ENCODE measurements around the gene RFFL.
"Not testable (repeated sequence)": the region's sequence is repeated elsewhere in the genome, so short reads cannot be mapped to it uniquely, and the experiment has no call there.

RFFL gene, protein sequence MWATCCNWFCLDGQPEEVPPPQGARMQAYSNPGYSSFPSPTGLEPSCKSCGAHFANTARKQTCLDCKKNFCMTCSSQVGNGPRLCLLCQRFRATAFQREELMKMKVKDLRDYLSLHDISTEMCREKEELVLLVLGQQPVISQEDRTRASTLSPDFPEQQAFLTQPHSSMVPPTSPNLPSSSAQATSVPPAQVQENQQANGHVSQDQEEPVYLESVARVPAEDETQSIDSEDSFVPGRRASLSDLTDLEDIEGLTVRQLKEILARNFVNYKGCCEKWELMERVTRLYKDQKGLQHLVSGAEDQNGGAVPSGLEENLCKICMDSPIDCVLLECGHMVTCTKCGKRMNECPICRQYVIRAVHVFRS

DNA sequence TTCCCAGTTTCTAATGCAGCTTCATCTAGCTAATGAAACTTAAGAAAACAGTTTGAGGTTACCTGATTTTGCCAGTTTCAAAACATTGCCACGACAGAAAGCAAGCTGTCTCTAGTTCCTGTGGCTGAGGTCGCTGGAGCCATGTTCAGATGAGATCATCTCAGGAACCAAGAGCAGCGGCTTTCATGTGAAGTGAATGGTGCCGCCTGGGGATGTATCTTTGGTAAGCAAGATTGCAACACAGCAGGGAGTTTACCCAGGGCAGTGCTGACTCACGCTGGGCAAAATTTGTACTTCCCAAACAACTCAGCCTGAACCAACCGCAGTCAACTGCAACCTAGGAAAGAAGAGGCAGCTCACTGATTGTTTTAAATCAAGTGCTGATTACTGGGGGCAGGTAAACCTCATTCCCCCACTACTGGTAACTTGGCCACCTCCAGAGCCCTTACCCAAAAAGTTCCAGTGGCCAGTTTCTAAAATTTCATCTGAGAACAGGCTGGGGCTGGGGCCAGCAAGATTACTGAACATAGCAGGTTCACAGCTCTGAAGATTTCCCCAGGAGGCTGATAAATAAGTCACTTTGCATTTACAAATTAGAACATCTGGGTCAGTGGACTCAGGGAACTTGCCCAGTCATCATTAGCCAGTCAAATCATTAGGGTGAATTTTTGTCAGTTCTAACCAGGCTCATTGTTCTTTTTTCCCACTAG, at the start of gene RFFL:
Gene RFFL (minus strand): TSS at position 194 of the 710 bp plus-strand sequence. CDS start 37,154 bp downstream, outside the sequence.
- DNase-seq (ENCODE audit: low read depth, low spot score) = peak; percentile 97

DNA sequence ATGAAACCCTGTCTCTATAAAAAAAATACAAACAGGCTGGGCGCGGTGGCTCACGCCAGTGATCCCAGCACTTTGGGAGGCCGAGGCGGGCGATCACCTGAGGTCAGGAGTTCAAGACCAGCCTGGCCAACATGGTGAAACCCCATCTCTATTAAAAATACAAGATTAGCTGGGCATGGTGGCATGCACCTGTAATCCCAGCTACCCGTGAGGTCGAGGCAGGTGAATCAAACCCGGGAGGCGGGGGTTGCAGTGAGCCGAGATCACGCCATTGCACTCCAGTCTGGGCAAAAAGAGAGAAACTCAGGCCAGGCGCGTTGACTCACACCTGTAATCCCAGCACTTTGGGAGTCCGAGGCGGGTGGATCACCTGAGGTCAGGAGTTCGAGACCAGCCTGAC, 47.3 kb upstream of the RFFL start:
- not testable (repeated sequence) for DNase-seq (ENCODE audit: low read depth, low spot score)

DNA sequence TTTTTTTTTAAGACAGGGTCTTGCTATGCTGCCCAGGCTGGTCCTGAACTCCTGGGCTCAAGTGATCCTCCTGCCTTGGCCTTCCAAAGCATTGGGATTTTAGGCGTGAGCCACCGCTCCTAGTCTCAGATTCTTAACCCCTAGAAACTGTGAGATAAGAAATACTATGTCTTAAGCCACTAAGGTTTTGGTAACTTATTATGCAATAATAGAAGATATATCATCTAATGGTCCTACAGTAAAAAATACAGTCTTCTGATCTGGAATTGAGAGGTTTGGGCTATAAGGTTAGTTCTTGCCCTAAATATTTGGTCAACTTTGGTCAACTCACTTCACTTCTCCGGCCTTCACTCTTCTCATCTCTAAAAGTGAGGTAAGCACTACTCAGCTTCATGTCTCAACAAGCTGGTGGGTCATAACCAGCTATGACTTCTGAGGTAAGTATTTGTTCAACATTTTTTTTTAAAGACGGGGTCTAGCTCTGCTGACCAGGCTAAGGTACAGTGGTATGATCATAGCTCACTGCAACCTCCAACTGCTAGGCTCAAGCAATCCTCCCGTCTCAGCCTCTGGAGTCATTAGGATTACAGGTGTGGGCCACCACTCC, 41.4 kb upstream of the RFFL start:
- no peak for DNase-seq (ENCODE audit: low read depth, low spot score)

DNA sequence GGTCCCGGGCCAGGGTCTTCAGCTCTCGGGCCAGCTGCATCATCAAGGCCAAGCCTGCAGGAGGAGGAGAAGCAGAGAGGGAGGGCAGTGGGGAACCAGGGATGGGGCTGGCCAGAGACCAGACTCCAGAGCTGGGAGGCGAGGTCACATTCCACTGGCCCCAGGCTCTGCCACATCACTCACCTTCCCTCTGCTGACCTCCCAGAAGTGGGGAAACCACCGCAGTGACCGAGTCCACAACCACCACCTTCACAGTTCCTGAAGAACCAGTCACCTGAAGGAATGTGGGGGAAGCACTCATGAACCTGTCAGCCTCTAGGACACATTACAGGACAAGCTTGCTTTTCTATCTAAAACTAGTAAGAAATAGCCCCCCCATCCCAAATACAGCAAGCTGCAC, 39.8 kb upstream of the RFFL start:
- peak; percentile 36 for DNase-seq (ENCODE audit: low read depth, low spot score)

DNA sequence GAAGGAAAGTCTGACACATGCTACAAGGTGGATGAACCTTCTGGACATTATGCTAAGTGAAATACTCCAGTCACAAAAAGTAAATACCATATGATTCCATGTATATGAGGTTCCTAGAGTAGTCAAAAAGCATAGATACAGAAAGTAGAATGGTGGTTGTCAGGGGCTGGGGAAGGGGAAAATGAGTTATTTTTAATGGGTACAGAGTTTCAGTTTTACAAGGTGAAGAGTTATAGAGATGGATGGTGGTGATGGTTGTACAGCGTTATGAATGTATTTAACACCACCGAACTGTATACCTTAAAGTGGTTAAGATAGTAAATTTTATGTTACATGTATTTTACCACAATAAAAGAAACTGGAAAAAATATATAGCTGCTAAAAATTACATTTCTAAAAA, 38.2 kb upstream of the RFFL start:
- no peak for DNase-seq (ENCODE audit: low read depth, low spot score)

DNA sequence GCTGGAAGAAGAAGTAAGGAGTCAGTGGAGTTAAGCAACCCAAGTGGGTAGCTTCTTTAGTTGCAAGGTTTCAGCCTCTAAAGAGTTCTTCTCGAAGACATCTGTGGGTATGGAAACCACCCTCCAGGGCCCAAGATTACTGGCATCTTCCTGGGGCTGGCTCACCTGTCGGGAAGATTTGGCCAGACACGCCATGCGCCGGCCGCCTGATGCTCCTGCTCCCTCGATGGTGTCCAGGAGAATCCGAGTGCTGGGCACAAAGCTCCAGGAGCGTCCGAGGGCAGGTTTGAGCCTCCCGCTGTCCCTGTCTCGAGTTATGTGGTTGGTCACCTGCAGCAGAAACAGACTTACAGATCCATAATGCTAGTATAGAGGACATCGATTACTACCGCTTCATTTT, 37.5 kb upstream of the RFFL start:
- DNase-seq (ENCODE audit: low read depth, low spot score) = no peak

DNA sequence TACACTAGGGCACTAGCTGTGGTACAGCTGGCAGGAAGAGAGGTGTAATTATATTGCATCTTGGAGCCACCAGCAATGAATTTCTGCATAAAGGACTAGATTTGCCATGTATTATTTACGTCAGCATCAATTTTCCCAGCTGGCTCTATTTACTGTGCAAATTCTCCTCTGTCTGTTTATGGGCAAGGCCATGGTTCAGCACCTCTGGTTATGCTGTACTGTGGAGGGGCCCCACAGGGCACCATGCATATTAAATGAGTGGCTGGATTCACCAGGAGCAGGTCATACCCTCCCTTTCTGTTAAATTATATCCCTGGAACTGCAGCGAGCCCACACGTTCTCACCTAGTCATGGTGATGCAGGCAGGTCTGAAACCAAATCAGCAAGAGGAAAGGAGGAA, 36.4 kb upstream of the RFFL start:
- no peak for DNase-seq (ENCODE audit: low read depth, low spot score)

DNA sequence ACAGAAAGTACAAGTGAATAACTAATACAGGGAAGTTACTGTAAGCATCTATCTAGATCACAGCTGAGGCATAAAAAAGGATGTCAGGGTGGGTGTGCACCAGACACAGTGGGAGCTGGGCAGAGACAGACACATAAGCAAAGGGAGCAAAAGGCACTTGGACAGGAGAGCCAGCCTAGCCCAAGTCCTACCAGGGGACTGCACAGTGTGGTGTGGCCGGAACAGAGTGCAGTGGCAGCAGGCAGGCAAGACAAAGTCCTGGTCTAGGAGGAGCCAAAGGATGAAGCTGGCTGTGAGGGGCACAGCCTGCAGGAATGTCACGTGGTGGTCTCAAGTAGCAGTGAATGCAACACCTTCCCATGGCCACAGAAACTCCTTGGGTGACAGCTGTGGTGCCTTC, 34.3 kb upstream of the RFFL start:
- no peak for DNase-seq (ENCODE audit: low read depth, low spot score)

DNA sequence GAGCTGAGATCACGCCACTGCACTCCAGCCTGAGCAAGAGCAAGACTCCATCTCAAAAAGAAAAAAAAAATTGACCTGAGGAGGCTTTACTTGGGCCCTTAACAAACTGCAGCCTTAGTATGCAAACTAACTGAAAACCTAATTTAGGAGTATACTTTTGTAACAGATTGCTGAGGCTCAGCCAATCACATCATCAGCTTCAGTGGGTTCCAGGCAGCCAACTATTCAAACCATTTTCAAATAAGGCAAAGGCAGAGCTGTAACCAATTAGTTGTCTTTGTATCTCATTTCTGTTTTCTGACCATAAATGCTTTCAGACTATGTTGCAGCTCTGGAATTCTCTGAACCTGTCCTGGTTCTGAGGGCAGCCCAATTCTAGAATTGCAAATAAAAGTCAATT, 32.2 kb upstream of the RFFL start:
- DNase-seq (ENCODE audit: low read depth, low spot score) = no peak

DNA sequence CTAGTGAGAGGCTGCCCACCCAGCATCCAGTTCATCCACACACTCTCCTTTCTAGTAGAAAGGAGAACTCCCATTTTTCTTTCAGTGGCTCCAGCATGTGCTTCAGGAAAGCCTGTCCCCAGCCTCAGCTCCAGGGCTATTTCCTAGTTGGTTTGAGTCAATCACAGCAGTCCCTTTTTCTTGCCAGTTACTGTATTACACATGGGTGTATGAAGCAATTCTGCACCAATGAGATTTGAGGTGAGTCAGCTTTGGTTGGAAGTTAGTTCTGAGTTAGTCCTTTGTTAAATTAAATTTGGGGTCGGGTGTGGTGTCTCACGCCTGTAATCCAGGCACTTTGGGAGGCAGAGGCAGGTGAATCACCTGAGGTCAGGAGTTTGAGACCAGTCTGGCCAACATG, 31.4 kb upstream of the RFFL start:
- no peak for DNase-seq (ENCODE audit: low read depth, low spot score)

DNA sequence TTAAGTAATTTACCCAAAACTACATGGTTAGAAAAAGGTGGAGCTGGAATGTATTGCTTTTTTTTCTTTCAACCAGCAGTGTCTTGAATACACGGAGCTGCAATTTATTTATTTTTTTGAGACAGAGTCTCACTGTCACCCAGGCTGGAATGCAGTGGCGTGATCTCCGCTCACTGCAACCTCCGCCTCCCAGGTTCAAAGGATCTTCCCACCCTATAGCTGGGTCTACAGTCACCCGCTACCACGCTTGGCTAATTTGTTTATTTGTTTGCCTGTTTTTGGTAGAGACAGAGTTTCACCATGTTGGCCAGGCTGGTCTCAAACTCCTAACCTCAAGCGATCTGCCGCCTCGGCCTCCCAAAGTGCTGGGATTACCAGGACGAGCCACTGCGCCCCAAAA, 27.2 kb upstream of the RFFL start:
- DNase-seq (ENCODE audit: low read depth, low spot score) = not testable (repeated sequence)

DNA sequence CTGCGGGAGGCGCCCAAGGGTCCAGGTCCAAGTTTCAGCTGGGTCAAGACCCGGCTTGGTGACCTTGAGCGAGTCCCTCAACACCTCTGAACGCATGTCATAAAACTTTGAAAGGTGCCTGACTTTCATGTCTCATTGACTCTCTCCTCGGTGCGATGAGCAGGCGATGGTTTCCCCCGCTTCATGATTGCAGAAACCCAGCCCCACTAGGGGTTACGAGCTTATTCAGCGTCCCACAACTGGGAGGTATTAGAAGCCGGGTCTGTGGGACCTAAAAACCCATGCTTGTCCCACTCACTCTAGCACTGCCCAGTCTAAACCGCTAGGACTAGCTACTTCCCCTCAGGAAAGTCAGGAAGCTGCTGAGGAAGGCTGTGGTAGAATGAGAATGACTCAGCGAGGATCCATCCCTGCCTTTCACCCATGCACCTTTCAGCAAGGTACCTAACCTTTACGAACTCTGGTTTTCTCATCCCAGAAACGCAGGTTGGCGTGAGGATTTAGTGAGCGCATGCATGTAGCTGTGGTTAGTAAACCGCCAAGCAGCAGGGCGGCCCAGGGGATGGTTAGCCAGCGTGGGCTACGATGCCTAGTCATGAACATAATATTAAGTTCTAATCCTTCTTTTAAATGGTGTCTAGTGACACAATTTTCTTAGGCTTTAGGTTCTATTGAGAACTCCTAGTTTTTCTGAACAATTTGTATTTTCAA, 26.2 kb upstream of the RFFL start:
- DNase-seq (ENCODE audit: low read depth, low spot score) = peak; percentile 72

DNA sequence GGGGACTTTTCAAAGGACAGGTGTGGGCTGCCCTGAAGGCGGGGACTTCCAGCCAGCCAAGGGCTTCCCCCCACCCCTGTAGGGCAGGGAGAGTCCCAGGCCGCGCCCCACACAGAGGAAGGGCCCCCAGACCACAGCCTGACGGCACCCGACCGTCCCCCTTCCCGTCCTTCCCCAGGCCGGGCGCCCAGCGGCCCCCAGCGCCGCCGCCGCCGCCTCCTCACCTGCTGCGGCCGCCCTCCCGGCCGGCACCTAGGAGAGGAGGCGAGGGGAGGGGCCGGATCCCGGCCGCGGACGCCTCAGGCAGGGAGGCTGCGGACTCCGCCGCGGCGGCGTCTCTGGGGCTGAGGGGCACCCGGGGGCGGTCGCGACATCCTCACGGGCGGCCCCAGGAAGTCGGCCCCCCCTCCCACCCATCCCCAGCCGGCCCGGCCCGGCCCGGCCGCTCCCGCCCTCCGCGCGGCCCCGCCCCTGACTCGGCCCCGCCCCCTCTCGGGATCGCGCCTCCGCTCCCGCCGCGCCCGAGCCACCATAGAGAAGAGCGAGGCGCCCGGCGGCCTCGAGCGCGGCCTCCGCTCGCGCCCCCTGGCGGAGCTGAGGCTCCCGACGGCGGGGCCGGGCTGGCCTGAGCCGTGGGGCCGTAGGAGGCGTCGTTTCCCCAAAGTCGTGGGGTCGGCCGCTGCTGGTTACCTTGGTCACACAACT, 25.5 kb upstream of the RFFL start:
- DNase-seq (ENCODE audit: low read depth, low spot score) = peak; percentile 84

DNA sequence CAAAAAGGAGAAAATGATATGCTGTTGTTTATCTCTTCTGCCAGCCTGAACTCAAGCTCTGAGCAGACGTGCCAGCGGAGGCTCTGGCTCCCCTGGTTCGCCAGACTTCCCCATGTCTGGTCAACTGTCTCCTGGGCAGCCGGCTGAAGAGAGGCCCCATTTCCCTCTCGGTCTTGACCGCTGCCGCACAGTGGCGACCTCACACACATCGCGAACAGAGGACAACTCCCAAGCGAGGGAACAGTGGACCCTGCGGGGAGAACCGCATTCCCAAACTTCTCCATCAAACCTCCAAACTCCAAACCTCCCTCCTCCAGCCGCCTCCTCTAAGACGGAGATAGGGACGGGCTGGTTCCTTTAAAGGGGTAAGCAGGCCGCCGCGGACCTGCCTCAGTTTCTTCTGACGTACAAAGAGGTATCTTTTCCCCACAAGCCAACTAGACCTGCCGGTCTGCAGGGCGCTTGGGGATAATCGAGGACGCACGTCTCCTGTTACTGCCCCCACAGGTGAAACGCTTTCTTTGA, 24.9 kb upstream of the RFFL start:
- peak; percentile 71 for DNase-seq (ENCODE audit: low read depth, low spot score)

DNA sequence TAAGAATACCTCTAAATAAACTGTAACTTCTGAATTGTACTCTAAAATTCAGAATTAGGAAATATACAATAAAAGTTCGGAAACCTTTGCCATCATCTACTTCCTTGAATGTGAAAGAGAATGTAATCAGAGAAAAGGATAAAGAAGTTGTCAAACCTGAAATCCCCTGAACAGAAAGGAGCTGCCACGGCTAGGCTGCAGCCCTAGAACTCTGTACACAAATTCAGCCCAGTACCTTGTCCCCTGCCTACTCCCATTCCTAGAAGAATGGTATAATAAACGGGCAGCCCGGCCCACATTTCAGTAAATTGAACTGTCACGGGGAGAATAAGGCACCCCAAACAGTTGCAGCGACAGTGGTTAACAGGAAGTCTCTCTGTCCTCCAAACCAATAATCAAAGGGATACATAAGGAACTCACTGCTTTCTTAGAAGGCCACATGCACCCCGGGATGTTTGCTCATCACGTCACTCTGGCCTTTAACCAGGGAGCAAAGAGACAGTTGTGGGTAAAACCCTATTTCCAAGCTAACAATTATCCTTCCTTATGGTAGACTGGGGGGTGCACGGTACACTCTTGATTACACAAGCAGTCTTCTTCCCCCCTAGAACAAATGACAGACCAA, 24.3 kb upstream of the RFFL start:
- DNase-seq (ENCODE audit: low read depth, low spot score) = peak; percentile 27

DNA sequence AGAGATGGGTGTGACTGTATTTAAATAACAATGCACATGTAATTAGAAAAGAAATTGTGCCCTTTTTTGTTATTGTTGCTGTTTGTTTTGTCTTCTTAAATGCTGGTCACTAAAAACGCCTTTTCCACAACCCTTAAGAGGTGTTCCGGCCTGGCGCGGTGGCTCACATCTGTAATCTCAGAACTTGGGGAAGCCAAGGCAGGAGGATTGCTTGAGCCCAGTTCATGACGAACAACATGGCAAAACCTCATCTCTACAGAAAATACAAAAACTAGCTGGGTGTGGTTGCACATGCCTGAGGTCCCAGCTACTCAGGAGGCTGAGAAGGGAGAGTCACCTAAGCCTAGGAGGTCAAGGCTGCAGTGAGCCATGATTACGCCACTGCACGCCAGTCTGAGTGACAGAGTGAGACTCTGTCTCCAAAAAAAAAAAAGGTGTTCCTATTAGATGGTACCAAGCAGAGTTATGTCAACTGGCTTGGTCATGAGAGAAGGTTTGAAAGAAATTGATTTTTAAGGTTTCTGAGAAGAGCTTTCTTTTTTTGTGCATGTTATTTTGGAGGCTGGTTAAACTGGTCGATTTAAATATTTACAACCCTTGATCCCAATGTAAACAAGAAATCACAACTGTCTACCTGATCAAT, 23.5 kb upstream of the RFFL start:
- DNase-seq (ENCODE audit: low read depth, low spot score) = no peak

DNA sequence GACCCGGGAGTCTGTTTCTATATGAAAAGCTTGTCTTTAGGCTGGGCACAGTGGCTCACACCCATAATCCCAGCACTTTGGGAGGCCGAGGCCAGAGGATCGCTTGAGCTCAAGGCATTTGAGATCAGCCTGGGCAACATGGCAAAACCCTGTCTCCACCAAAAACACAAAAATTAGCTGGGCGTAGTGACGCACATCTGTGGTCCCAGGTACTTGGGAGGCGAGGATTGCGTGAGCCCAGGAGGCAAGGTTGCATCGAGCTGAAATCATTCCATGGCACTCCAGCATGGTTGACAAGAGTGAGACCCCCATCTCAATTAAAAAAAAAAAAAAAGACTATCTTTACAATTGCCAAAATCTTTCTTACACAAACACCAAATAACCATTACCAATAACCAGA, 22.7 kb upstream of the RFFL start:
- DNase-seq (ENCODE audit: low read depth, low spot score) = no peak

DNA sequence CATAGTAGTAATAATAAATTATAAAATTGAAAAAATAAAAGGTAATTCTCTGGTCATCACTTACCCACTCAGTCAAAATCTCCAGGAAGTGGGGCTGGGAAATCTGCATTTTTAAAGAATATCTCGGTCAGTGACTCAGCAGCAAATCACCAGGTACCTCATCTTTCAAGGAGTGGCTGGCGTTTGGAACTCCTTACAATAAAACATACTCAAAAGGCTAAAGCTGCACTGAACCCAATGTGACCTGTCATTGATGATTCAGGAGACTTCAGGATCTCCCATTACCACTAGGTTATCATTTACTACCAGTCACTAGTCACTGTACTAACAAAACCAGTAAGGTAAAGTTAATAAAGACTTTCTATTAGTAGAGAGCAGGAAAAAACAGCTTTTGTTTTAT, 21.5 kb upstream of the RFFL start:
- no peak for DNase-seq (ENCODE audit: low read depth, low spot score)

DNA sequence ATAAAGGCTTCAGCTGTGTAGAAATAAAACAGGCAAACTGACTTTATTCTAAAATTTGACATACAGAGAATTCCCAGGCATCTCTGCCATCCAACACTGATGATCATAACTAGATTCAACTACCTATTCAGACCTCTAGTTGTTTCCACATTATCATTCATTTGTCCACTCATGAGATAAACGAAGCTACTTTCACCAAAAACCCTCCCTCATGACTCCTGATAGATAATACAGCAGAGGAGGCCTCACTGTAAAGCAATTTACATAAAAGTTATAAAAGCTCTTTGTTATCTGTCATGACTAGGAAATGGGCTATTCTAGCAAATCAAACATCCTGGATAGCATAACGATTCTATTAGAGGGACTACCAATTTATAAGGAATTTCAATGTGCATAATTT, 19.6 kb upstream of the RFFL start:
- no peak for DNase-seq (ENCODE audit: low read depth, low spot score)

DNA sequence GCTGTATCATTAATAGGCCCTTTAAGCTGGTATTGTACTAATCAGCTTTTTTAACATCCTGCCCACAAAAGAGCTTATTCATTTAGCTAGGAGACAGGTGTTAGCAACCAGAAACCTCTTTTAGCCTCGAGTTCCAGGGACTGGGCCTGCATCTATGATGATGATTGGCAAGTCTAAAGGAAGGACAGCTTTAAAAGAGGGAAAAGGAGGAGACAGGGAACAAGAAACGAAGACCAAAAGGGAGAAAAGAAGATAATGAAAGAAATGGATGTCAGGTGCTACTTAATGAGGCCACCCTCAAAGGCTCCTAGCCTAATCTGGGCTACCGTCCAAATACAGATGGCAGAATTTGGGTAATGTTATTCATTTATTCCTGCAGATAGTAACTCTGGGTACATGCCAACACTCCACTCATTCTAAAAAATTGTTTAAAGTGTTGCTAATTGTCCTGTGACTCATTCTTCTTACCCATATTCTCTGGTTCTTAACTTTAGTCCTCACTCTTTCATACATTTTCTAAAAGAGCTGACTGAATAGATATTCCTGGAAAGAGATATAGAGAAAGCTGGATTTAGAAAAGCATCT, 18.7 kb upstream of the RFFL start:
- no peak for DNase-seq (ENCODE audit: low read depth, low spot score)
